Dermis microvascular lymphatic vessel endothelial cell (primary cell): ENCODE measurements around the gene COL25A1. TPM values are rescaled to one million over a fixed set of nuclear protein-coding genes. Genes with fewer than 3 reads are reported as not detected.
A peak's percentile ranks its signal among the peaks of the same experiment; 100 is the strongest.

Experiments
- DNase-seq, 2 donors: peaks; one replicate each; pipeline versions ENCODE4 v3.0.0 to v3.0.0-alpha.2; 2010; ENCODE audit warnings: low read depth in 2 of 2
- total RNA-seq: library from RNA; depleted of rRNA; stranded (reverse); fragments of >200 nt; gene quantifications from 2 replicates; pipeline ENCODE4 v1.2.1, GENCODE V29; 2014

The COL25A1 gene
- total RNA-seq, 1 donor from 2014 or later = 0.13 TPM

- DNase-seq = no peak
Observed at GRCh38 chr4:109216085-109216696, 86.3 kb downstream of the COL25A1 start.

DNA sequence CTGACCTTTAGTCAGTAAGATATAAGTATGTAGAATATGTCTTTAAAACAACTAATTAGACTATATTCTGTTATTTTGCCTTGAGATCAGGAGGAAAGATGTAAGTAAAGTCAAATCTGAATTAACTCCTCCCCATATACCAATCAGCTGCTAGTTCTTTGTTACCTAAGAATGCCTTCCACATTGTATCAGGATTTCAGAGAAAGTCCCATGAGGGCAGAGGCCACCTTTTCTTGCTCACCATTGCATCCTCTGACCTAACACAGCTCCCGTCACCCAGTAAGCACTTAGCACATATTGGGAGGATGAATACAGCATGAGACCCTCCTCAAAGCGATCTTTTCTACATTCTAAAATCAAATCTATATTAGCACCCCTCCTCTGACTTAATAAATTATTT, 87.0 kb downstream of the COL25A1 start:
- peak in 1 of 2 donors; percentile 50 for DNase-seq

- peak in 1 of 2 donors; percentile 66 for DNase-seq
Observed at GRCh38 chr4:109214622-109215301, 87.7 kb downstream of the COL25A1 start.

DNA sequence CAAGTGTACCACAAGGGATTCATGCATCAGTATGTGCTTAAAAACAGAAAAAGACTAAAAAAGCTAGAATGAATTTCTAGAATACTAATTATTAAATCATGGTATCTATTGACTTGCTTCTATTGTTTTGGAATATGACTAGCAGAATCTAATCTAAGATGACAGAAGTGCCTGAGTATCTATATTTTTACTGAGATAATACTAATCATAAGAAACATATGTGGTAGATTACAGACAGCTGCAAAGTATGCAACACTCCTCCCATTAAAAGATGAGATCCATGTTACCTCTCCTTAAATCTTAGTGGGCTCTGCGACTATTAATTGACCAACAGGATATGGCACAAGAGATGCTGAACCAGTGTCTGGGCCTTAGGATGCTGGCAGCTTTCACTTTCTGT, 89.4 kb downstream of the COL25A1 start:
- DNase-seq = no peak

DNA sequence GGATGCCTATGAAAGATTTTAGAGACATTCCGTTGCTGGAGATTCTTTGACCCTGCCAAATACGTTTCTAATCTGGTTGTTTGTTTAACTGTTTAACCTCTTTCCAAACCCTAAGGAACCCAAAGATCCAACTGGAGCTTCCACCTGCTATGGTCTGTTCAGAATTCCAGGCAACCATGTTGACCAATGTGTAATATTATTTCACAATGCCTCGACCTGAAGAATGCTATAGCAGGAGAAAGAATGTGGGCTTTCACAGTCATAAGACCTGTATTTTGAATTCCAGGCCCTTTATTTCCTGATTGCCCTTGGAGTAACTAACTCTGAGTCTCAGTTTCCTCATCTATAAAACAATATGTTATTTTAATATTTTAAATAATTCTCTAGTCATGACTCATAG, 90.8 kb downstream of the COL25A1 start:
- peak in 1 of 2 donors; percentile 38 for DNase-seq

- no peak for DNase-seq
Observed at GRCh38 chr4:109209647-109210046, 92.8 kb downstream of the COL25A1 start.

- DNase-seq = no peak
Observed at GRCh38 chr4:109207898-109208297, 94.6 kb downstream of the COL25A1 start.

DNA sequence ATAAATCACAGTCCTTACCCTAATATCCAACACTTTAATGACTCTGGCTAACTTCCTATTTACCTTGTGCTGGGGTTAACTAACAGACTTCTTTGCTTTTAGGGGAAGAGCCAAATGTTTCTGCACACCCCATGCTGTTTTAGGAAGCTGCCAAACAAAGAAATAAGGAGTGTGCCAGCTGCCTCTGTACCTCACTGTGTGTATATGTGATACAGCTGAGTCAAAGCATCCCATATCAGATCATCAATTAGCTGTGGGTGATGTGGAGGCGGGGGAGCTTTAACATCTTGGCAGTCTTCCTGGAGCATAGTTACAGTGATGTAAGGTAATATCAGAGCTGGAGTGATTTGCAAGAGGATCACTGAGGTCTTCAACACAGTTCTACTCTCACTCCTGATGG, 95.4 kb downstream of the COL25A1 start:
- DNase-seq = peak in 1 of 2 donors; percentile 29

DNA sequence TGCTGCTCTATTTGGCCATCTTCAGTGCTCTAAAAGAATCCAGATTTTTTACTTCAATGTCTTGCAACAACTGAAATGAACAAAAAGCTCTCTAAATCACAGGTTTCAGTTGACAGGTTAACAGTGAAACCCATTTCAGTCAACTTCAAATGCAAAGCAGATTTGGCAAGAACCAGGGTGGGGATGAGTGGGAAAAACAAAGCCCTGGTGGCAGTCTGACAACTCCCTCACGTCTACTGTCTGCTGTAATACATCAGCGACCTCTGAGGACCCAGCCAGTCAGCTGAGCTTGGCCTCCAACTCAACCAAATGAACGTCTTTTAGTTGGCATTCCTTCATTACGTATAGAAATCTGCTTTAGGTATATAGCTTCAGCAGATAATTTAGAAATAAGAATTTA, 95.8 kb downstream of the COL25A1 start:
- DNase-seq = no peak

- no peak for DNase-seq
Observed at GRCh38 chr4:109205186-109205585, 97.3 kb downstream of the COL25A1 start.

DNA sequence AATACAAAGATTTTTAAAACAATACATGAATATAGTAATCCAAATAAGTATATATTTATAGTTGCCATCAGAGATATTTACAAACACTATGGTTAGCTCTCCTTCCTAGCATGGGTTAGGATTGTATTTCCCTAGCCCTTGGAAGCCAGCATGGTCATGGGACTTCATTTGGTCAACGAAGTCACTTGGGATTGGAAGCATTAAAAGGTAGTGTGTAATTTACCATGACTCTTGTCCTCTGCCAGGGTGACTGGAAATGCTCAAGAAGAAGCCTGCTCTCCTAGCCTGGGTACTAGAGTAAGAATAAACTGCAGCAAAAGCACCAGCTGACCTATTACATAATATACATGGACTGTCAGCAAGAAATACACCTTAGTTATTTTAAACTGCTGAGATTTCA, 102.9 kb downstream of the COL25A1 start:
- no peak for DNase-seq

- DNase-seq = no peak
Observed at GRCh38 chr4:109195646-109196045, 106.8 kb downstream of the COL25A1 start.

DNA sequence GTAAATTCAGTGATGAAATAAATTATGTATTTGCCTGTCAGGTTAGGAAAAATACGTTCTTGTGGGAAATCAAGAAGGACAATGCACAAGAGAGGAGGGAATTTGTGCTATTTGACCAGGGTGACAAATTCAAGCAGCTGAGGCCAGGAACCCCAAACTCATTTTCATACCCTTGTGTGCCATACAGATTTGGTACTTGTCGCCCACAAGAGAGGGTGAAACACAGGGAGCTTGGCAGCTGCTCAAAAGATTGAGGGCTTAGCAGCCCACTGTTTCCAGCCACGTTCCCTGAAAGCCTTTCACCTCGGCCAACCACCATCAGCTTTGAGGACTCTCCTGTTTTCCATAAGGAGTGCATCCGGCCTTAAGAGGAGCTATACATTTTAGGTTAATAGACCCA, 111.2 kb downstream of the COL25A1 start:
- DNase-seq = no peak

DNA sequence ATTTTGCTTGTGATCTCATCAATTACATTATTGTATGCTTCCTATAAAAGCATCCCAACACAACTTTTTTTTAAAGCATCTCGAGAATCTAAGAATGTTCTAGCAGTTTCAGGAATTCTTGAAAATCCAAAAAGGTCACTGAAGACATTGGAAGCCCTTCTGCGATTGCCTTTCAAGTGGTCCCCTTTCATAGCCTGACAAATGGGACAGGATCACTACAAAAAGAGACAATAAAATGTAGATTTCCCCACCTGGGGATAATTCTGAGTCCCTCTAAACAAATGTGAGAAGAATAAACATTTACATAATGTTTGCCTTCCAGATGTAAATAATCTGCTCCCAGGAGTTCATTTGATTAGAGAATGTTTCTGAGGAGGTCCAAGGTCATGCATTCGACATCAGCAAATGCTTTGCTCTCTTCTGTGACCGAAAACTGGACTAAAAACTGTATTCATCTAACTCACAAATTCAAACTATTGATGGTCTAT, 116.0 kb downstream of the COL25A1 start:
- no peak for DNase-seq

GRCh38 chr4:109185951-109186350, 116.5 kb downstream of the COL25A1 start:
- no peak for DNase-seq

GRCh38 chr4:109185548-109185947, 116.9 kb downstream of the COL25A1 start:
- DNase-seq = no peak

DNA sequence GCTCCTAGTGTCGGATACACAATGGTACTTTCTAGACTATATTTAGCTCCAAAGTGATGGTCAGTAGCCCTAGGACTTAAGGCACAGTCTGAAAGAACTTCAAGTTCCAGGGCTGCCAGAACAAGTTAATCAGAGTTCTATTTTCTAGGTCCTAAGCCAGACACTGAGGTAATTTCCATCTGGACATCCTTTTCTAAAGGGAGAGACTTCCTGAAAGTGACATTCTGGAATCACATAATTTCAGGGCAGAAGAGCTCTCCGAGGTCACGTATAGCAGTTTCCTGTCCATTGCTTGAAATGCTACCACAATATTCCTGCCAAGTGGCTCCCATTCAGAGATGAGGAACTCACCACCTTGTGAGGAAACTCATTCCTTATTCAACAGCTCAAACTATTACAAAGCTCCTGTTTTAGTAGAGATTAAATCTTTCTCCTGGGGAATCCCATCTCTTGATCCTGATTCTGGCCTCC, 117.9 kb downstream of the COL25A1 start:
- DNase-seq = peak in 1 of 2 donors; percentile 79

GRCh38 chr4:109183931-109184490, 118.4 kb downstream of the COL25A1 start:
- peak in 1 of 2 donors; percentile 41 for DNase-seq

- DNase-seq = peak in 1 of 2 donors; percentile 5
Observed at GRCh38 chr4:109182696-109183095, 119.8 kb downstream of the COL25A1 start.

- DNase-seq = no peak
Observed at GRCh38 chr4:109179061-109179460, 123.4 kb downstream of the COL25A1 start.

DNA sequence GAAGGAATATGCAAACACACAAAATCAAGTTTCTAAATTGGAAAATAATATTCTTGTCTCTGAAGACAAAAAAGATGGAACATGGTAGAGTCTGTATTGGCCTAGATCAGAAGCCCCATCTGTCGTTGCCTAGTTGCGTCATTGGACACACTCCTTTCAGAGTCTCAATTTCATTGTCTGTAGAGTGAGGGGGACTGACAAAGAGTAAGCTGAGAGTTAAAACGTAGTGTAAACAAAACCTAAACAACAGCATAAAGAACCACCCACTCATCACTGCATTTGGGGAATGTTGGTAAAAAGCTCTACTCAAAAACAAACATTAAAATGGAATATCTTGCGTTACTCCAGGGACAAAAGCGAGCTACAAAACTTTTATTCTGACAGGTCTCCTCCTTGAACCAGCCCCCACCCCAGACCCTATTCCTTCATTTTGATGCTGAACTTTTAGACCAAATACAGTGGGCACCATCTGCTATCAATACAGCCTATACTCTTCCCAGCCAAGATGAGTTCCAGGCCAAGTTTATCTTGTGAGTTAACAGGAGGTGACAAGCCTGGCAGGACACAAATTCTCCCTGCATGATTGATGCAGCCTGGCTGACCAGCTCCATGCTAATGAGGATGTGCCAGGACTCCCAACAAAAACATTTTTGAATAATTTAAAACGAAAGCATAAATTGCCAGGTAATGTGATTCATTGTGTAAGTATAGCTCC, 125.2 kb downstream of the COL25A1 start:
- no peak for DNase-seq
